Measurements from ENCODE around the gene AZU1.

AZU1 gene

GRCh38 chr19:827710-828321 is at the start of gene AZU1:
Gene AZU1, plus strand, starts transcription at chr19:827837. Its CDS starts 10 bp downstream, at chr19:827847.
- DNase-seq, result no peak

DNA sequence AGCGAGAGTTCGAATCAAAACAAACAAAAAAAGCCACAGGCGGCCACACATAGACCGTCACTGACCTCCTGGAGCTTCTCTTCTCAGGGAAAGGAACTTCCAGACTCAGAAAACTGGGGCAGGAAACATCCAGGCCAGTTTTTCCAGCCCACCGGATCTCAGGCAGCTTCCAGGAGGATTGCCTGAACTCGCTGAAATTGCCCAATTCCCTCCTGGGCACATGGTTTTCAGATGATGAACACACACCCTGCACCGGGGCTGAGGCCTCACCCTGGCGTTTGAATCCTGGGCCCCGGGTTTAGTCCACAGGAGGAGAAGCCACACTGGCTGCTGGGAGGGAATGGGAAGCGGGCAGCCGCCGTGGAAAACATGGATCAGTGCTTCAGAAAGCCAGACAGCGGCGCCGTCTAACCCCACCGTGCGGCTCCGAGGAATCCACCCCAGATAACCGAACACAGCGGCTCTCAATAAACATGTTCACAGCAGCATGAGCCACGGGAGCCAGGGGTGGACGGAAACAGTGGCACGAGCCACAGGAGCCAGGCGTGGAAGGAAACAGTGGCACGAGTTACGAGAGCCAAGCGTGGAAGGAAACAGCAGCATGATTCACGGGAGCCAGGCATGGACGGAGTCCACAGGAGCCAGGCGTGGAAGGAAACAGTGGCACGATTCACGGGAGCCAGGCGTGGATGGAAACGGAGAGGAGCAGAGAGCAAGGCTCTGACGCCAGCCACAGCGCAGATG is 48.6 kb upstream of the AZU1 start:
- DNase-seq, result no peak

- DNase-seq, result no peak
Measured at GRCh38 chr19:780935-781334, 46.7 kb upstream of the AZU1 start.

DNA sequence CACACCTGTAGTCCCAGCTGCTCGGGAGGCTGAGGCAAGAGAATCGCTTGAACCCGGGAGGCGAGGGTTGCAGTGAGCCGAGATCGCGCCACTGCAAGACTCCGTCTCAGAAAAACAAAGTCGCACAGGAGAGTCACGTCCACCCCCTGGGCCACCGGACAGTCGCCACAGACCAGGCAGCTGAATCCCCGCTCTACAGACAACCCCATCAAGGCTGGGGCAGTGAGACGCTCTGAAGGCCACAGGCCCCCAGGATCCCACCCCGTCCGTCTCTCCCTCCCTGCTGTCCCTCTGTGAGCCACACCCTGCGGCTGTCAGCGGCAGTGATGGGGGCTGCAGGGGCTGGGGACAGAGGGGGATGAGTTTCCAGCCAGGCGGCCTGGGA is 45.8 kb upstream of the AZU1 start:
- DNase-seq, result no peak

GRCh38 chr19:782185-782877 is 45.3 kb upstream of the AZU1 start:
- no peak for DNase-seq

DNA sequence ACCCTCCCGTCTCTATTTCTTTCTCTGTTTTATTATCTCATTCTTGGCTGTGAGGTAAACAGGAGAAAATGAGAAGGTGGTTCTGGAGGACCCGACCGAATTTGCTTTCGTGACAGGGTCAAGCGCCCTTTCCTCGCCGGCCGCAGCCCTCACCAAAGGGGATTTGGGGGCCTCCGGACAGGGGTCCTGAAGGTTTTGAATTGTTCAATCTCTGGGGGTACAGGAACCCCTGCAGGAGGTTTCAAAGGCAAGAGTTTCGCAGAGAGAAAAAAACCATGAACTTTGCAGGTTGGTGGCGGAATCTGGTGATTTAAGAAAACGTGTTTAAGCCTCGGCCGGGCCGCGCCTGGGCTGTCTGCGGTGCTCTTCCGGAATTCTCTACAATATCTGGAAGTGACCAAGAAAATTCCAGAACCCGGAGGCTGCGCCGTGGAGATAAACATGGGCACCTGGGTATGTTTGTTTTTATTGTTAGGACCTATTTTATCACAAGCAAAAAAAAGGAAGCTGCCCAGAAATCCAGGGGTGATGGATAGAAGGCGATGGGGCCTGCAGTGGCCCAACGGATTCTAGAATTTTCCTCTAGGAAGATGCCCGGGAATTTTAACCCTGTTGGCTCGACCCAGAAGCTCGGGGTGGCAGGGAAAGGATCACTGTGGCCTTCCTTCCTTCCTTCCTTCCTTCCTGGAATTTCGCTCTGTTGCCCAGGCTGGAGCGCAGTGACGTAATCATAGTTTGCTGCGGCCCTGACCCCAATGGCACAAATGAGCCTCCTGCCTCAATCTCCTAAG is 44.6 kb upstream of the AZU1 start:
- no peak for DNase-seq

- no peak for DNase-seq
Measured at GRCh38 chr19:784541-784940, 43.1 kb upstream of the AZU1 start.

DNA sequence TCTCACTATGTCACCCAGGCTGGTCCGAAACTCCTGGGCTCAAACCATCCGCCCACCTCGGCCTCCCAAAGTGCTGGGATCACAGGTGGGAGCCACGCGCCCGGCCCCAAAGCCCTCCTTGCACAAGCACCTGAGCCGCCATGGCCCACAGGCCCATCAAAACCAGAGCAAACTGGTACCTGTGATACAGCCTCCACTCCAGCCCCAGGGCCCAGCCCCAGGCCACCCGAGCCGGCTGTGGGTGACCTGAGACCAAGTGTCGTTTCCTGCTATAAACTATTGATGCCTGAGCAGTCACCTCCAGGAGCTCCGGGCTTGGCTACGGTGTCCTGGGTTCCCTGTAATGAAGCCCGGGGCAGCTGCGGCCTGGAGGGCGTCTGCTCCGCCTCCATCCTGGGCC is 40.1 kb upstream of the AZU1 start:
- no peak for DNase-seq

- DNase-seq, result no peak
Measured at GRCh38 chr19:788686-788982, 39.0 kb upstream of the AZU1 start.

DNA sequence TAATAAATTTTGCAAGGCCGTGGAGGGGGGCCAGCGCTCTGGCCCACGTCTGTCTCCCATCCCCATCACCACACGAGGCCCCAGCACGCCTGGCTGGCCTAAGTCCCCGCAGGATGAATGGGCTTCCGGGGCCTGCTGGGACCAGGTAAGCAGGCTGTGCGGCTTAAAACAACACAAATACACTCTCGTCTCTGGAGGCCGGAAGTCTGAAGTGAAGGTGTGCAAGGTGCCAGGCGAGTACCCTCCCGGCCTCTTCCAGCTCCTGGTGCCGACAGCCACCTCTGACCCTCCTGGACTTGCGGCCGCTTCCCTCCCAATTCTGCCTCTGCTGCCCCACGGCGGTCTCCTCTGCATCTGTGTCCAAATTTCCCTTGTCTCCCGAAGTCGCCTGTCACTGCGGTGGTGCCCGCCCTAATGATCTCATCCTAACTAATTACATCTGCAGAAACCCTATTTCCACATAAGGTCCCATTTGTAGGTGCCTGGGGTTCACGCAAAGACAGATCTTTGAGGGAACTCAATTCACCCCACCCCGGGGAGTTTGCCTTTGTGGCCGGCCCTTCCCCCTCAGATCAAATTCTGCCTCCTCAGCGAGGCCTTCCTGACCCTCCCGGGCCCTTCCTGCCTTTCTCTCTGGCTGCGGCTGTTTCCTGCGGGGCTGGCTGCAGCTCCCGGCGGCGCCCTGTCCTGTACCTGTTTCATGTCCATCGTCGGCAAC is 38.5 kb upstream of the AZU1 start:
- DNase-seq, result no peak

- DNase-seq, result no peak
Measured at GRCh38 chr19:789701-790060, 38.0 kb upstream of the AZU1 start.

DNA sequence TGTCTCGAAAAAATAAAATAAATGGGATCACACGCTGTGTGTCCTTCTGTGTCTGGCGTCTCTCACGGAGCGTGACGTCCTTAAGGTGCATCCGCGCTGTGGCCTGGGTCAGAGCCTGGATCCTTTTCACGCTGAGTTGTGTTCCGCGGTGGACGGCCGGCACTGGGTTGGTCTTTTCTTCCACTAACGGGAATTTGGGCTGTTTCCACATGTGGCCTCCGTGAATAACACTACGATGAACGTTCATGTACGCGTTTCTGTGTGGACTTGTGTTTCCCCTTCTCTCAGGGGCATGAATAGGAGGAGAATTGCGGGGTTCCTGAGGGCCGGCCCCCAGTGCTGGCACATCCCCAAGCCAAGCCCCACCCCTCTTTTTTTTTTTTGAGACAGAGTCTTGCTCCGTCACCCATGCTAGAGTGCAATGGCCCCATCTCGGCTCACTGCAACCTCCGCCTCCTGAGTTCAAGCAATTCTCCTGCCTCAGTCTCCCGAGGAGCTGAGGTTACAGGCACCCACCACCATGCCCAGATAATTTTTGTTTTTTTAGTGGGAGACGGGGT is 36.5 kb upstream of the AZU1 start:
- DNase-seq, result no peak

DNA sequence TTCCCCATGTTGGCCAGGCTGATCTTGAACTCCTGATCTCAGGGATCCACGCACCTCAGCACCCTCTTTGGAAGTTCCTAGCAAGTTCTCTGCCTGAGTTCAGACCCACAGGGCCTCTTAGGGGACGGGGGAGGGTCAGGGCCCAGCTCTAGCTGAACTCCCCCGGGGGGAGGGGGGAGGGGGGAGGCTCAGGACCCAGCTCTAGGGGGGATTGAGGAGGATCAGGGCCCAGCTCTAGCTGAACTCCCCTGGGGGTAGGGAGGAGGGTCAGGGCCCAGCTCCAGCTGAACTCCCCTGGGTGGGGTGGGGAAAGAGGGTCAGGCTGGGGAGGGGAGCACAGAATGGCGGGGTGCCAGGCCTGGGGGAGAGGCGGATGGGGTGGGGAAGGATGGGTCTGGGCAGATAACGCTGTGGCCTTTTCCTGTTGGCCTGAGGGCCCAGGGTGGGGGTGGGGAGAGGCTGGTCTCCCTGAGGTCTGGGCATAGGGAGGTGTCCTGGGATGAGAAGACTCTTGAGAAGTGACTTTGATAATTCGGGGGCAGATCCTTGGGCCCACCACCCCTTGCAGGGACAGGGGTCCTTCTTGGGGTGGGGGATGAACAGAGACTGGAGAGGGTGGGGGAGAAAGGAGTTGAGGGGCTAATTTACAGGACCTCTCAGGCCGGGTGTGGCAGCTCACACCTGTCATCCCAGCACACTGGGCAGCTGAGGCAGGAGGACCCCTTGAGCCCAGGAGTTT is 35.9 kb upstream of the AZU1 start:
- DNase-seq, result no peak

DNA sequence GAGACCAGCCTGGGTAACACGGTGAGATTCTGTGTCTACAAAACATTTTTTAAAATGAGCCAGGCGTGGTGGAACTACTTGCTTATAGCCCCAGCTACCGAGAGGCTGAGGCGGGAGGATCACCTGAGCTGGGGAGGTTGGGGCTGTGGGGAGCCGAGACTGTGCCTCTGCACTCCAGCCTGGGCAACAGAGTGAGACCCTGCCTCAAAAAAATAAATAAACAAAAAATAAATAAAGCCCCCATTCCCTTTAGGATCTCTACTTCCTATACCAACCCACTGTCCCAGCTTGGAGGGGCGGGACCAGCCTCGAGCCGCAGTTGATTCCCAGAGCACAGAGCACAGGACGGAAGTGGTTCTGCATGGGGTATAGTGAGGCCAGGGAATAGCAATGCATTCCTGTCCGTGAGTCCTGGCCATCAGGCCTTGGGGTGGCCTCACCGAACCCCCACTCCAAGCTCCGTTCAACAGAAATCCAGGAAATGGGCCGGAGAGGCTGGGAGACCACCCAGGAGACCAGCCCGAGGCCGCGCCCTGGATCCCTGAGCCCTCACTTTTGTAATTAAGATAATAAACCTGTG is 35.2 kb upstream of the AZU1 start:
- no peak for DNase-seq

DNA sequence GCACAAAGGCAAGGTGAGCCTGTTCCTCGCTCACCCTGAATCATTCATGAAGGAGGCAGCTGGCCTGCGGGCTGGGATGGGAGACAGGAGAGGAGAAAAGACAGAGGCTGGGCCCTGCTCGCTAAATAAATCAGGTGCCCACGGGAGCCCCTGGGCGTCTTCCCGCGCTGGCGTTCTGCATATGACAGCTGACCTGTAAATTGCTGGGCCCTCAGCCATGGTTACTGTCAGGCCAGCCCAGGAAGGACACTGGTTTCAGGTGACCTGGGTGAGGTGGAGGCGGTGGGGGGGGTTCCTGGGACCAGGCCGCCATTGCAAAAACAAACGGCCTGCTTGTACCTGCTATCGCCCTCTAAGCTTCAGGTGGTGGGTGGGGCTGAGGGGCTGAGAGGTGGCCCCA is 33.8 kb upstream of the AZU1 start:
- no peak for DNase-seq

GRCh38 chr19:795073-795611 is 32.5 kb upstream of the AZU1 start:
- DNase-seq, result no peak

DNA sequence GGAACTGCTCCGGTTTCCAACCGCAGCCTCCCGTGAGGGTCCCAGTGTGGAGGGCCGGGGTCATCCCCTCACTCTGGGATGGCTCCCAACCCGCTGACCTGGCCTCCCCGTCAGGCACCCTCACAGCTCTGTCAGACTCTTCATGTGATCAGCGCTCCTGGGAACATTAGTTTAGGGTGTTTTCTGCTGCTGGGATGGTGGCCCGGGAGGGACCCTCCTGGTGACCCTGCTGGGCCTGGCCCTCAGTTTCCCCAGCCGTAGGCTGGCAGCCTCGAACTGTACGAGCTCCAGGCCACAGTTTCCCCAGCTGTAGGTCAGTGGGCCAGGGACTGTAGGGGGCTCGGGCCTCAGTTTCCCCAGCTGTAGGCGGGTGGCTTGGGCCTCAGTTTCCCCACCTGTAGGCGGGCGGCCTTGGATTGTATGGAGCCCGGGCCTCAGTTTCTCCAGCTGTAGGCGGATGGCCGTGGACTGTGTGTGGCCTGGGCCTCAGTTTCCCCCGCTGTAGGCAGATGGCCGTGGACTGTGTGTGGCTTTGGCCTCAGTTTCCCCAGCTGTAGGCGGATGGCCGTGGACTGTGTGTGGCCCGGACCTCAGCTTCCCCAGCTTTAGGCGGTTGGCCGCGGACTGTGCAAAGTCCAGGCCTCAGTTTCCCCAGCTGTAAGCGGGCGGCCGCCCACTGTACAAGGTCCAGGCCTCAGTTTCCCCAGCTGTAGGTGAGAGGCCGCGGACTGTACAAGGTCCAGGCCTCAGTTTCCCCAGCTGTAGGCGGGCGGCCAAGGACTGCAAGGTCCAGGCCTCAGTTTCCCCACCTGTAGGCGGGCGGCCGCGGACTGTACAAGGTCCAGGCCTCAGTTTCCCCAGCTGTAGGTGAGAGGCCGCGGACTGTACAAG is 31.7 kb upstream of the AZU1 start:
- no peak for DNase-seq

DNA sequence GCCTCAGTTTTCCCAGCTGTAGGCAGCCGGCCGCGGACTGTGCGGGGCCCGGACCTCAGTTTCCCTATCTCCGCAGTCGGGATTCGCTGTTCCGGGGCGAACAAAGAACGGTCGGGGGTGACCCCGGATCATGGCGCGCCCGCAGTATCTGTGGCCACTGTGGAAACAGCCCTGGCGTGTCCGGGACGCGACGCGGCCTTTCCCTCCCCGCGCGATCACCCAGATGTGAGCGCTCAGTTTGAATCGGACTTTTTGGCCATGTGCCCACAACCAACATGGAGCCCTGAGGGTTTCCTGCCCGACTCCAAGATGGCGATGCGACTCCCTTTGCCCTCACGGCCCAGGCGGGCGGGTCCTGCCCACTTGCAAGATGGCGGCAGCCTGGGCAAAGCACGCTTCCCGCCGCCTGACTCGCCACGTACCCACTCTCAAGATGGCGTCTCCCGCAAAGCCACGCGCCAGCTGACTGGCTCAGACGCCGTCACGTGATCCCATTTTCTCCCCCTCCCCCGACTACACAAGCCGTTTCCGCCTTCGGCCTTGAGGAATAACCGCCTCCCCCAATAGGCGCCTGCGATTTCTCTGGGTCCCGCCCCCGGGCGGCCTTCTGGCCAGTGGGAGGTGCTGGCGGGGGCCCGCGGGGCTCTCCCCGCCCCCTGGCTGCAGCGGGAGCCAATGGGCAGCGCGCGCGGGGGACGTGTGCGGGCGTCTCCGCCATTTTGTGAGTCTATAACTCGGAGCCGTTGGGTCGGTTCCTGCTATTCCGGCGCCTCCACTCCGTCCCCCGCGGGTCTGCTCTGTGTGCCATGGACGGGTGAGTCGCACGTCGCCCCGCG is 30.7 kb upstream of the AZU1 start, which contains the start of gene PTBP1:
Gene PTBP1 (plus strand): TSS at position 761 of the 836 bp plus-strand sequence. CDS start 46 bp downstream, at position 807.
- peak; percentile 100 for DNase-seq
